HG03575 (cell line): Measurements from ENCODE around the gene SNX15.

Experiments used
- ATAC-seq: cut with Tn5 transposase; IDR thresholded peaks from one replicate; pipeline ENCODE4 v1.9.1; 2021; ENCODE audit not compliant: unreplicated experiment, insufficient number of reproducible peaks, low FRiP score; ENCODE audit errors: extremely low read depth

Gene SNX15

DNA sequence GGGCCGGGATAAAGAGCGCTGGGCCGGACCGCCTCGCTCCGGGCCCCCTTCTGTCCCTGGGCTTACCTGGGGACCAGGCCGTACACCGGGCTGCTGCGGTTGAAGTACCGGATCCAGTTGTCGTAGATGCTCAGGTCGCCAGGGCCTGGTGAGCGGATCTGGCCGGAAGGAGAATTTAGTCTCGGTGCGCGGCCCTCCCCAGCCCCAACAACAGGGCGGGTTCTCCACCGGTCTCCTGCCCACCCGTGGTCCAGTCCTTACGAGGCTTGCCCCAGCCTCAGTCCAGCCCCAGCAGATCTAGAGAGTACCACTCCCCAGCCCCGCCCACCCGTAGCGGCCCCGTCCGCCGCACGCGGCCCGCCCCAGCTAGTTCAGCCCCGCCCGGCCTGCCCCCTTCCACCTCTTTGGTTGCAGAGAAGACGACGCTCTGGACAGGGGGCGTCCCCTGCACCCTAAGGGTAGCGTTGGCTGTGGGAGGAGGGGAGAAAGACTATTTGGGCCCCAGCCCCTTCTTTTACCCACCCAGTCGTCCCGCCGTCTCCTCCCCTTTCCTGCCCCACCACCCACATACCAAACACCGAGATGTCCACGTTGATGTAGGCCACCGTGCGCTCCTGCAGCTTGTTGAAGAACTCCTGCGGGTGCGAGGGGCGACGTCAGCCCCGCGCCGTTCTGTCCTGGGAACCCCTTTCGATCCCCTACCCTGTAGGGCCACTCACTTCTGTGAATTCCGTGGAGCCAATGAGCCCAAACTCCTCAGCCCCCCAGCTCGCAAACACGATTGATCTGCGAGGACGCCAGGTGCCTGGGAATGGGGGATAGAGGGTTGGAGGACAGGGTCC is 20.6 kb downstream of the SNX15 start:
- no peak for ATAC-seq

DNA sequence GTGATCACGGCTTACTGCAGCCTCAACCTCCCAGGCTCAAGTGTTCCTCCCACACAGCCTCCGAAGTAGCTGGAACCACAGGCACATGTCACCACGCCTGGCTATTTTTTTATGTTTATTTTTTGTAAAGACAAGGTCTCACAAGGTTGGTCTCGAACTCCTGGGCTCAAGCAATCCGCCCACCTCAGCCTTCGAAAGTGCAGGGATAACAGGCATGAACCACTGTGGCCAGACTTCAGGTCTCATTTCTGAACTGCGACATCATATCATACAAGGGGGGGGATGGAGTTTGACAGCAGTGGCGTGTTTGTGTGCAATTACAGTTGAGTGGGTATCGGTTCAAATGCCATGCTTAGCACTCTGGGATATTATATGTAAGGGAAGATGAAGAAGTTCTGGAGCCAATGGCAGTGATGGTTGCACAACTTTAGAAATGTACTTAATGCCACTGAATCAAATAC is 24.2 kb downstream of the SNX15 start:
- no peak for ATAC-seq

GRCh38 chr11:65053827-65054508 is 26.7 kb downstream of the SNX15 start:
- ATAC-seq = no peak

GRCh38 chr11:65055538-65055937 is 28.3 kb downstream of the SNX15 start:
- ATAC-seq = no peak

DNA sequence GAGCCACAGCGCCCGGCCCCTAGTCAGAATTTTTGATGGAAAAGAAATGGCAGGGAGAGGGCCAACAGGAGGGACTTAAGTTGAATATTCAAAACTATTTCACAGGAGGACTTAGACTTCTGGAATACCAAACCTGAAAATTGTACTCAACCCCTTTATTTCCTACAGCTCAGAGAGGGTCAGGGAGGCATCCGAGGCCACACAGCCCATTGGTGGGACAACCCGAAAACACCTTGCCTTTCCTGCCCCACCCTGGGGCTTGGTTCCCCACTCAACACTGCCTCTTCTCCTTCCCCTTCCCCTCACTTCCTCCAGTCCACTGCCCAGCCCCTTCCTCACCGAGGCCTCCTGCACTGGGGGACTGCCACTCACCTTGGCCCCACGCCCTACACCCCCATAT is 29.8 kb downstream of the SNX15 start:
- no peak for ATAC-seq

DNA sequence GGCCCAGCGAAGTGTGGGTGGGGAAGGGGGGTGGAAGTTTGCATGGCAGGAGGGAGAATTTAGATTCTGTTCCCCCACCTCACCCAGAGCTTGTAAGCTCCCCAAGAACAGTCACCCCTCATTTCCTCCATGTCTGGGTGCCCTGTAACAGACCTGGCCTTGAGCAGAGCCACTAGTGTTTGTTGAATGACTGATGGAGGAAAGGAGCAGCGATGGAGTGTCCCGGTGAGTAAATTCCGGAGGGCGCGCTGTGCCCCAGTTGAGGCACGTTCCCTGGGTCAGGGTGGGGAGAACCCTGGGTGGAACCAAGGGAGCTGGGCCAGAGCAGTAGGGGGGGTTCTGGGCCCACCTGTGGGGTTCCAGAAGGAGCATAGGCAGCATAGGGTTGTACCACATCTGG is 30.3 kb downstream of the SNX15 start:
- no peak for ATAC-seq

- ATAC-seq = no peak
Measured at GRCh38 chr11:65058012-65058411, 30.8 kb downstream of the SNX15 start.

DNA sequence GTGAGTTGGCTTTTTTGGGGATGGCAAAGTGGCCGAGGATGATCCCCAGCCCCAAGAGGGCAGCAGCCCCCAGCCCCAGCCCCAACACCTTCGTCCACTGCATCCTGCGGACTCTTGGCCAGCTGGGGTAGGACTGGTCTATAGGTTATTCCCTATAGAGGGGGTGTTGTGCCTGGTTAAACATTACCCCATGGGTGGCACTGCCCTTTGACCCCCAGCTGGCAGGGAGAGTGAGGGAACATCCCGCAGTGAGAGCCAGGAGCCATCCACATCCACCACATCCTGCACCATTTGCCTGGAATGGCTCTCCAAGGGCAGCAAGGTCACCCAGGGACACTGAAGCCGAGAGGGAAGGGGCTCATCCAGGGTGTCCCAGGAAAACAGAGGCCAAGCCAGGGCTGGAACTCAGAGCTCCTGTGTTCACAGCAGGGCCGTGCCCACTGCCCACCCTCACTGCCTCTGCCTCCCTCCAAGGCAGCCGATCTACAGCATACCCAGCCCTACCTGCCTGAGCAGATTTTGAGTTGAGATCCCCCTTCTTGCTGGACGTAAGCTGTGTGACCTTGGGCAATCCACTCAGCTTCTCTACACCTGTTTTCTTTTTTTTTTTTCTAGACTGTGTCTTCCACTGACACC is 31.3 kb downstream of the SNX15 start, which contains the start of gene NAALADL1:
TSS of gene NAALADL1 (minus strand) at position 135 of the 636 bp plus-strand sequence. CDS start at position 103, 32 bp downstream.
- no peak for ATAC-seq

- no peak for ATAC-seq
Measured at GRCh38 chr11:65059523-65059922, 32.3 kb downstream of the SNX15 start.

DNA sequence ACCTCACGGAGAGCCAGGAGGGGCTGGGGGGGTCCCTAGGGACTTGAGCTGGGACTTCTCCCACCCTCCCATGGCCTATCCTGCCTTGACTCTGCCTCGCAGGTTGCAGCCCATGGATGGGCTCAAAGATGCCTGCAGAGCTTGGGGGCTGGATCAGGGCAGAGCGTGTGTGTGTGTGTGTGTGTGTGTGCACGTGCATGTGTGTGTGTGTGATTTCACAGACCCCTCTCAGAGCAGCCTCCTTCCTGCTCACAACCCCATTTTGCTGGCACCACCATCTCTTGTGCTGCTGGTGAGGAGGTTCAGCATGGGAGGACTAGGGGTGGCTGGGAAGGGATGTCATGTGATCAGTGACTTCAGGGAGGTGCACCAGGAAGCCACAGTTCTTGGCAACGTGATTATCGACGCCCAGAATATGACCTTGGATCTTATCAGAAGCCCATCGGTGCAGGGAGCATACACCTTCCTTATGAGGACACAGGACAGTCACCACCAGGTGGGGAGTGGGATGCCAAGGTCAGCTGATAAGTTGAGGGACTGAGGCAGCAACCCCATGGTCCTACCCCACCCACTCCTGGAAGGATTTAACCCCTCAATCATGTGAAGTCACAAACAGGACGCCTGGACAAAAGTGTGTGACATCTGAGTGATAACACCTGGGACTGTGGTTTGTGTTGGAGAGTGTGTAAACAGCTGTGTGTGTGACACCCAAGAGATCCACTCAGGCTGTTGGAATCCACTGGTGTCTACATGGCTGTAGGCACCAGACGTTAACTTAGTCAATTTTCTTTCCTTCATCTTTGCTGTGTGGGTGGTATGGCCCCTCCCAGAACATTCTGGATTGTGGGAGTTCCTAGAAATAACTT is 33.0 kb downstream of the SNX15 start:
- no peak for ATAC-seq

- no peak for ATAC-seq
Measured at GRCh38 chr11:65060913-65061408, 33.7 kb downstream of the SNX15 start.

DNA sequence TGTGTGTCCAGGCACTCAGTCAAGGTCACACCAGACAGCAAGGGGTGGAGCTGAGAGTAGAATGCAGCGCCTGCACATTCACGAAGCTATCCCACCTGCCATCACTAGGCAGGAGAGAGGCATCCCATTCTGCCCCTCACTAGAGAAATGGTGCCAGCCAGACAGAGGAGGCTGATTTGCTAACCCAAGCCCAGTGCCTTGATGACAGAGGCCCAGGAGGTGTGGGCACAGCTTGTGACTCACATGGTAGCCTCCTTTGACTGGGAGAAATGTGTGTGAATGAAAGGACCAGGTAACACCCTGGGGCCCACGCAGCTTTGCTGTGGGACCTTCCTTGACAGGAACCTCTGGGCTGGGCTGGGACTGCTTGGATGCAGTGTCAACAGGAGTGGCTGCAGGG is 36.3 kb downstream of the SNX15 start:
- no peak for ATAC-seq

DNA sequence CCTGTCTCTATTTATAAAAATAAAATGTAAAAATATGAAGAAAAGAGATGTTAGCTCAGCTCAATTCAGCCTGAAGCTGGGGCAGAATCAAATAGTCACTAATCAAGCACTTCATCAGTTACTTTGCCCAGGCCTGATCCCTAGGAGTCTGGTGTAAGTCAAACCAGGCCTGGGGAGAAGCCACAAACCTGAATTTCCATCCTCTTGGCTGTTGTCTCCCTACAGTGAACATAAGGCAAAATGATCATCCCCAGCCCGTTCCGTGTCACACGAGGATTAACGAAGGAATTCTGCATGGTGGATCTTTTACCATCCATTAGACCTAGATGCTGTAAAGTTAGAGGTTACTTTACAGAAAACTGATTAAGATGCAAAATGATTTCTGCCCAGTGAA is 37.6 kb downstream of the SNX15 start:
- ATAC-seq = no peak

DNA sequence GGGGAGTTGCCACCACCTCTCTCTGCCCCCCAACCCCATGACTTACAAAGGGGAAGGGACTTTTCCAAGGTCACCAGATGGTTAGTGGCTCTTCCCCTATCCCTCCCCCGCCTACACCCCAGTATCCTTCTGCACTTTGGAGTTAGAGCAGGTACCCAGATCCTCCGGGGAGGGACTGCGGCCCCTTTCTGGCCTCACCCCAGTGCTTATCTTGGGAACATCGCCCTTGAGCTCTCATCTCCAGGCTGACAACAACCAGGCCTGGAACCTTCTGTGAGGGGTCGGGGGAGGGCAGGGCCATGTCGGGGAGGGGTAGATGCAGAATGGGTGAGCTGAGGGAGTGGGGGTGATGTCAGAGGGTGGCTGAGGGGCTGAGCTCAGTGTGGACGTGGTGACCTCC is 38.6 kb downstream of the SNX15 start:
- no peak for ATAC-seq

GRCh38 chr11:65066315-65066714 is 39.1 kb downstream of the SNX15 start:
- no peak for ATAC-seq

DNA sequence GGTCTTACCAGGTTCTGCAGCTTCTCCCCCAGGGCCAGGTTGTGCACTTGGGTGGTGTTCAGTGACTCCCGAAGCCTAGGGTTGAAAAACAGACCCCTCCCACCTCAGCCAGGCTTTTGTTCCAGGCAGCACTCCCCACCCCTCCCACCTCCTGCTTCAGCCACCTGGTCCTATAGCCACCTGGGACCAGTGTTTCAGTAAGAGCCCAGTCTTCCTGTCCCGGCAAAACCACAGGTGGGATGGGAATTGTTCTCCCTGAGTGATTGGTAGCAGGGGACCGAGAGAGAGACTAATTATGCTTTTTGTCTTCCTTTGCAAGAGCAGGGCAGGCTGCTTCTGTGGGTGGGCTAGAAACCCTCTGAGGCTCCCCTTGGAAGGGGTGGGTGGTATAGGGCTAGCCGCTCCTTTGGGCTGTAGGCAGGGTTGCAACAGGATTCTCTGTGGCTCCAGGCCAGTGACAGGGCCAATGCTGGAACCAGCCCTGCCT is 39.6 kb downstream of the SNX15 start:
- no peak for ATAC-seq

GRCh38 chr11:65067446-65067845 is 40.2 kb downstream of the SNX15 start:
- no peak for ATAC-seq

GRCh38 chr11:65069217-65069616 is 42.0 kb downstream of the SNX15 start:
- no peak for ATAC-seq
